ENCODE measurements around the gene TSSK2.
A peak's percentile ranks its signal among the peaks of the same experiment; 100 is the strongest.

TSSK2 gene

DNA sequence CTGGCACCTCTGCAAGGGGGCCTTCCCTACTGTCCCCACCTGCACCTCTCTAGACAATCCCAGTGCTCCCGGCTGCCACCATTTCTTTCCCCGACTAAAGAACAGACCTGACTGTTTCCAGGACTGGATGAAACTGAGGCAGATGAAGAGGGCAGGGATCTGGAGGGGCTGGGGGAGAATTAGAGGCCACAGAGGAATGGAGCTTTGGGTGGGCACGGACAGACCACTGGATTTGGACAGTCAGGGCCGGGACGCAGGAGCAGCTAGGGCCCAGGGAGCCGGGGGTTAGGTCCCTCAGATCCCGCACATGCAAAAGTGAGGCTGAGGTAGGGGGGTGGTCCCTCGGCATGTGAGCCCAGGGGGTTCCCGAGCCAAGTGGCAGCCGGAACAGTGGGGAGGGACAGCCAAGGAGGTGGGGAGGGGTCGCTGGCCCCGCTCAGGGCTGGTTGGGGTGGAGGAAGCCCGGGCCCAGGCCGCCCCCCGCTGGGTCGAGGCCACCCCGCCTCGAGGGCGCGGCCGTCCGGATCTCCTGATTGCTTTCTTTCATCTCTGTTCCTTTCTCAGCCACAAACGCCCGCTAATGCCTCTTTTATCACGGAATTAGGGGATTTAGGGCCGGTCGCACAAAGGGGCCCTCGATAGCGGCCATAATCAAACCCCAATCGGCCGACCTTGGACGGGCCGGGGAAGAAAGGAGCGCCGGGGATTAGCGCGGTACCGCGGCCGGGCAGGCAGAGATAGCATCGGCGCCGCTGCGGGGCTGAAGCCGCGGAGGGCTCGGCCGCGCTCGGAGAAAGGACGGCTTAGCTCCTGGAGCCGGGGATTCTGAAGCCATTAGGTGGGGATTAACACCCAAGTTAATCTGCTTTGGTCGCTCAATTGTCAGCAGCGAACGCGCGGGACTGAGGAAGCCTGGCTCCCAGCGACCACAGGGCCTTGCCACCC is 38.2 kb downstream of the TSSK2 start:
- no peak for DNase-seq (ENCODE audit: low read depth)

DNA sequence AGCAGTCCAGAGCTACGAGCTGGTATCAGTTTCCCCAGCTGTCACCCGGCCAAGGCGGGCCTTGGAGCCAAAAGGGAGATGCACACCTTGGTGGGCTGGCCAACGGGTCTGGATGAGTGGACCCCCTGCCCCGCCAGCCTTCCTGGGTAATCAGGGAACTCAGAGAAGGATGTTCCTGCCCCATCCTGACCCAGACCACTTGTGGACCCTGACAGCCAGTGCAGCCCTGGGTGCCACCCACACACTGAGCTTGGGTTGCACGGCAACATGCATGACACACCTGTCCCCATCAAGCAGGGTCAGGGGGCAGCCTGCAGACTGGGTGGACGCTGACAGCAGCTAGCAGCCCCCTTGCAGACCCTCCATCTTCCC is 38.8 kb downstream of the TSSK2 start:
- DNase-seq (ENCODE audit: low read depth): no peak

DNA sequence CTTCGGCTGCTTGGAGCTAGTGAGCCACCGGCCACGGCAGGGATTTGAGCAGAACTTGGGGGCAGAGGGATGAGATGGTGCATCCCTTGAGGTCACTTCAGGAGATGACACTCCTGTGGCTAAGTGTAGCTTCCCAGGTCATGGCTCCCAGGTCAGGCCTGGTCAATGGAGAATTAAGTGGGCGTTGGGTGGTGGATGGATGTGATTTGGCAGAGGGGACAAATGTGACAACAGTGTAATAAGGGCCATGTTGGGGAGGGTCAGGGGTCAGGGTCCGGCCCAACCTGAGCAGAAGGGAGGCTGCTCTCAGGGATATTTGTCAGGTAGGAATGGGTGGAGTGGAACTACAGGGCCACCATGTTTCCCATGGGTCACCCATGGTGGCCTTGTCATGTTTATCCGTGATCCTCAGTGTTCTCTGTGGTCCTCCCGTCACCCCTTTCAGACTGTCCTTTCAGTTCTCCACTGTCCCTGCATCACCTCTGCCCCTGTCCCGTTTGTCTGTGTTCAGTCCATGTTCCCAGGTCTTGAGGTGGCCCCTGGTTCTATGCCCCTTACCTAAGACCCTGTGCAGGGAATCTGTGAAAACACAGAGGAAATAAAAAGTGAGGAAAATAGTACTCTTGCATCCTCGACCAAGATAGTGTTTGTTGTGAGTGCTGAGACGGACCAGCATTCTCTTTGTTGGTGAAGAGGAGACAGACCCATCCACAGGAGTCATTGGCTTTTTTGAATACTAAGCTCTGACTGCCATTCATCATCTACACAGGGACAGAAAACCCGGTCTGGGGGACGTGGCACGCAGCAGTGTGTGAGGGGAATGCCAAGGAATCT is 41.3 kb downstream of the TSSK2 start:
- DNase-seq (ENCODE audit: low read depth): no peak

DNA sequence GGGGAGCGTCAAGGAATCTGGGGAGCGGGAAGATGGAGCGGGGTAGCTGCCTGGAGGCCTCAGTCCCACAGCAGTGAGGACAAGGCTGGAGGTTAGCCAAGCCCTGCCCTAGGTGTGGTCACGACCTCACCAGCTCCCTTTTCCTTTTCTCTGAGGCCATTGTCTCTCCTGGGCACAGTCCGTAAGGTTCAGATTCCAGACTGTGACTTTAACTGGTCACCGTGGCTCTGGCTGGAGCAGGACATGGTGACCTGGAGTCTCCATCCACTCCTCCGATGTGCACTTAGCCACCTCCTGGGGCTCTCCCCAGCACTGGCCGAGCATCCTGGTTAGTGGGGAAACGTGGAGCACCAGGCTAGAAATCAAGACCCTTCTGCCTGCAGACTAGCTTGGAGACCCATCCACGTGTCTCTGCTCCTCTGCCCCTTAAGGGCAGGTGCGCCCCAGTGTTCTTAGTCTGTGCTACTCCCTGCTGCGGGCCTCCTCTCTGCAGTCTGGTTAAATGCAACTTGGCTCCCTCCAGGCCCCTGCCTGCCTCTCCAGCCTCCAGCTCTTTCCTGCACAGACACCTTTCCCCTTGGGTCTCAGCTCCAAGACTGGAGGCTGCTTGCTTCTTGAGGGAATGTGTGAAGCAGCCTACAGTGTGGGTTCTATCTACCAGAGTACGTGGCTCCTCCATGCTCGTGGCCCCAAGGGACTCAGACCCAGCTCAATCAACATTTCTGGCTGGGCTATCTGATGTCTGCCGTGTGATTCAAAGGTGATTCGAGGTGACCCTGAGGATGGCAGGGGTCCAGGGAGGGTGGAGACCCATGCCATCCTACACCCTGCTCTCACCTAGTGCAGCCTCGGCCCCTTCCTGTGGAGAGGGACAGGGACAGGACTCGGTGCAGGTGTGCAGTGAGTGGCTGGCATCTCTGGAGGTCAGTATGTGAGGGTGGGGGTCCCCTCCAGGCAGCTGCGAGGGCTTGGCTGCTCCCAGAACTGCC is 42.2 kb downstream of the TSSK2 start:
- DNase-seq (ENCODE audit: low read depth): no peak

DNA sequence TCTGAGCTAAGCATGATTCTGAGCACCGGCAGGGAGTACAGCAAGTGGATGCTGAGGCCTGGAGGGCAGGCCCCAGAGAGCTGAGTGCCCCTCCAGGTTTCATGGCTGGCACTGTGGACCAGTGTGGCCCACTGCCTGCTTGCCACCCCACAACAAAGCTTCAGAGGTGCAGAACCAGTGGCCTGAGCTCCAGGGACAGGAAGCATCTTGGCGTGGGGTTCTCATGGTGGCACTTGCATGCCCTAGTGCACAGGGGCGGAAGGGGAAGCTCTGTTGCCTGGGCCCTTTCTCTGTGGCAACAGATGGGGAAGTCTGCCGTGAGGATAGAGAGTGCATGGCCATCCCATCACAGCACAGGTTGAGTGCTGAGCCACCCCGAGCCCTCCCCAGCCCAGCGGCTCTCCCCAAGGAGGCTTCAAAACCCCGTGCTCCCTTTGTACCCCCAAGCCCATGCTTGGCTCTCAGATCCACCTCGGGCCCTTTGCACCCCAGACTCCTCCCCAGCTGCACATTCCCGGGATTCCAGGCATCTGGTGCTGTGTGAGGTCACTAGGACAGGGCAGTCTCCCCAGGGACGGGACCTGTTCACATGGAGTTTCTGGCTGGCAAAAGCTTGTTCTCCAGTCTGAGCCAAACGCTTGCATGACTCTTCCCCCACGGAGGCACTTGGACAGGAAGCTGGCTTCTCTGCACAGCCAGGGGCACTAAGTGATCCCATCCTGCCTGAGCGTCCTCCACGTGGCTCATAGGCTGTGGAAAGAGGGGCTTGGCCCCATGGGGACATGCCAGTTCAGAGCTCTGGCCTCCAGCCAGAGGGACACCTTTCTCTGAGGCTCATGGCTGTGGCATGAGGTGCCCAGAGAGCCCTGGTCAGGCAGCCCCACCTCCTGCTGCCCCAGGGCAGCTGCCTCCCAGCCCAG is 43.3 kb downstream of the TSSK2 start:
- DNase-seq (ENCODE audit: low read depth): no peak

DNA sequence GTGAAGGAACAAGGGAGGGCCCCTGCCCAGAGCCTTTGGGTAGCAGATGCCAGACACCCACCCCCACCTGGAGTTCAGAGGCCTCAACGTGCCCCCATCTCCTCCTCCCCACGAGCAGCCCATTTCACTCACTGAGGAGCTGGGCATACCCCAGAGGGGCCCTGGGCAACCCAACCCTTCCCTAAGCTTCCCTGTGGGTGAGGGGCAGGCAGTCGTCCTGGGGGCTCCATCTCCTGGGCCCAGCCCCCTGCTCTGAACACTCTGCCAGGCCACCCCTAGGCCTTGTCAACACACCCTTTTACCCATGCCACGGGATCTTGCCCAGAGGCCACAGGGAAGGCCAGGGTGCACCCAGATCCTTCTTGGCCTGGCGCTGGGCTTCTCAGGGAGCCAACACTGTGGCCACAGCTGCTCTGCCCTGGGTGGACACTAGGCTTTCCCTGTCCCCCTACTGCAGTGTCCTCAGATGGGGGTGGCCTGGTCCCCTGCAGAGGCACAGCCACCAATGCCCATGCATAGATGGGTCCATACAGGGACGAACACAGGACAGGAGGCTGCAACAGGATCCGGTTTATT is 44.0 kb downstream of the TSSK2 start:
- DNase-seq (ENCODE audit: low read depth): no peak

DNA sequence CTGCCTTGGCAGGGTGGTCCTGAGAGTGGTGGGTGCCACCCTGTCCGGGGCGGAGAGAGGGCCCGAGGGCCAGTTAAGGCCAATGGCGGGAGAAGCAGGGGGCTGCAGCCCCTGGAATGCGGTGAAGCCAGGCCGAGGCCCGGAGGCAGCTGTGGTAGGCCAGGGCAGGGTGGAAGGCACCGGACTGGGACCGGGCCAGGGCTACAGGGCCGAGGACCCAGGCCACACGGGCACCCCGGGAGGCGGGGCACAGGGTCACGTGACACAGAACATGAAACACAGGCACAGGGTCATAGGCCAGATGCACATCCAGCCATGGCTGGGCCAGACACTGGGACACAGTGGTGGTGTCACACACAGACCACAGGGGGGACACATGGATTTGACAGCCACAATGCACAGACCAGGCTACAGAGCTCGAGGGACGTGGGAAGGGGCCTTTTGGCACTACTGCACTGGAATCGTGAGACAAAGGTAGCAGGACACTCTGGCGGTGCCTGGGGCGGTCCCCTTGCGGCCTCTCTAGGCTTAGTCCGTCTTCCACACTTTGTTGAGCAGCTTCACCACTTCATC is 44.6 kb downstream of the TSSK2 start:
- DNase-seq (ENCODE audit: low read depth): no peak

DNA sequence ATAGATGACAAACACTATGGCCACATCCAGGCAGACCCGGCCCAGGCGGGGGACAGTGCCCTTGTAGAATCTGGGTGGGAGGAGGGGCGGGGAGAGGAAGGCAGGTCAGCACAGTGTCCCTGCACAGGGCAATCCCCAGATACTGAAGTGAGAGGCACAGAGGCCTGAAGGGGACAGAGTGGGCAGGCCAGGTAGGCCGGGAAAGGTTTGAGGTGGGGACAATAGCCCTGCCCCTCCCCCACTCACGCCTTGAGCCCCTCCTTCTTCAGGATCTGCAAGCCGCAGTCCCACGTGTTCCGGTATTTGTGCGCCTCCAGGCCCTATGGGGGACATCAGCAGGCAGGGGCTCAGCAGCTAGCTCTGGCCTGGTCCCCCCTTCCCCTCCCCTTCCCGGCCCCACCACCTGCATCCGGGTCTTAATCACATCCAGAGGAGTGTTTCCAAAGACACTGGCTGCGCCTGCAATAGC is 45.1 kb downstream of the TSSK2 start:
- DNase-seq (ENCODE audit: low read depth): no peak

DNA sequence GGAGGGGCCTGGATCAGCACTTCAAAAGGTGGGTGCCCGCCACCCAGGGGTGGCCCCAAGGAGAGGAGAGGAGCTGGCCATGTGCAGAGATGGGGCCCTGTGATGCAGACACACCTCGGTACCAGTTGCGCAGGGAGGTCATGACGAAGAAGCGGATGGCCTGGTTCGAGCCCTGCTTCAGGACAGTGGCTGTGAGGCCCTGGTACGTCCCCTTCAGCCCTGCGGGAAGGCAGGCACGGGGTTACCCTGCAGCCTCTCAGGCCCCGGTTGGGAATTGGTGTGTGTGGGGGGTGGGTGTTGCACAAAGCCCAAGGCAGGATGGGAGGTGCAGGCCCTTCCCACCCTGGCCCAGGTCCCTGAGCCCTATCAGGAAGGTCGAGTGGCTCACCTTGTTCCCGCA is 45.6 kb downstream of the TSSK2 start:
- DNase-seq (ENCODE audit: low read depth): no peak

DNA sequence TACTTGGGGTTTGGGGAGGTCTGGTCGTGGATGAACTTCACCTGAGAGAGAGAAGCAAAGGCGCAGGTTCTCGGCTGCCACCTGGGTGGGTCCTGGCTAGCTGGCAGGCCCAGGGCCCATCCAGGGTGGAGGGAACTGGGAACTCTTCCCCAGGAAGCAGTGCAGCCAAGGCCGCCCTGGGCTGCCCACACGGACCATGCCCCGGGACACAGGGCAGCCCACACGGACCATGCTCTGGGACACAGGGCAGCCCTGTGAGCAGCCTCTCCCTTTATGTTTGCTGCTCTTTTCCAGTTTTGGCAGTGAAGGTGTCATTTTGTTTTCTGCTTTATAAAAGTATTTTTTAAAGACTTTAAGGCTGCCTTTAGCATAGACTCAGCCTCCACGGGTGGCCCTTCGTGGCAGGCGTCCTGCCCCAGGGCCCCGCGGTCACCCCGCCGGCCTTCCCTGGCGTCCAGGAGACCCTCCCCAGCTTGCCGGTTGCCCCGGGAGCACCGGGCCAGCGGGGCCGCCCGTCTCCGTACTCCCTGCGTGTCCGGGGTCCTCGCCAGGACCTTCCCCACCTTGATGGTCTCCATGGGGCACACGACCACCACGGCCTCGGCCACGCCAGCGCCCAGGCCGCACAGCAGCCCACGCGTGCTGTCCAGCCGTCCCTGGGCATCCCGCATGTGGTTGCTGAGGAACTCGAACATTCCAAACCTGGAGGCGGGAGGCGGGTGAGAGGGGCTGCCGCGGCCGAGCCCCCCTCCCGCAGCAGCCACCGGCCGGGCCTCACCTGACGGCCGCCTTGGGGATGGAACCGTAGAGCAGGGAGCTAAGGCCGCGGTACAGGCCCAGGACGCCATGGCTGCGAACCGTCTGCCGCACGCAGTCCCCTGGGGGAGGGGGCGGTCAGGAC is 46.3 kb downstream of the TSSK2 start:
- no peak for DNase-seq (ENCODE audit: low read depth)

DNA sequence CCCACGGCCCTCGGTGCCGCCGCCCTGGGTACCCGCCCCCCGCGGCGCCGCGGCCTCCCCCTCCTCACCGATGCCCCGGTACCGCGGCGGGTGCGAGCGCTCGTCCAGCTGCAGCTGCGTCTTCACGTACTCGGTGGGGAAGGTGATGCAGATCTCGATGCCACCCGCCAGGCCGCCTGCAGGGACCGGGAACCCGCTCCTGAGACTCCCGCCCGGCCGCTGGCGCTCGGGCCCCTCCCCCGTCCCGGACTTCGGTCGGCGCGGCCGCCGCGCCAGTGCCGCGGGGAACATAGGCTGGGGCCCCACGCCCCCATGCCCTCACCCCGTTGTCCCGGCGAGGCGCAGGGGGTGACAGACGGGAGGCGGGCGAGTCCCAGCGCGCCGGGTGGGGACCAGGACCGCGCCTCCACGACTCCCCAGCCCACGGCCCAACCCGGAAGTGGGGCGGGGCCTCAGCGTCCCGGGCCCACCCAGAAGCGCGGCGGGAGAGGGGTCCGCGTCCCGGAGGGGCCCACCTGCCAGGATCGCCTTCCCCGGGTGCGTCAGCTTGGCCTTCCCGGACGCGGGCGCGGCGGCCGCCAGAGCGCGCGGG is 47.1 kb downstream of the TSSK2 start:
- DNase-seq (ENCODE audit: low read depth): peak; percentile 45

DNA sequence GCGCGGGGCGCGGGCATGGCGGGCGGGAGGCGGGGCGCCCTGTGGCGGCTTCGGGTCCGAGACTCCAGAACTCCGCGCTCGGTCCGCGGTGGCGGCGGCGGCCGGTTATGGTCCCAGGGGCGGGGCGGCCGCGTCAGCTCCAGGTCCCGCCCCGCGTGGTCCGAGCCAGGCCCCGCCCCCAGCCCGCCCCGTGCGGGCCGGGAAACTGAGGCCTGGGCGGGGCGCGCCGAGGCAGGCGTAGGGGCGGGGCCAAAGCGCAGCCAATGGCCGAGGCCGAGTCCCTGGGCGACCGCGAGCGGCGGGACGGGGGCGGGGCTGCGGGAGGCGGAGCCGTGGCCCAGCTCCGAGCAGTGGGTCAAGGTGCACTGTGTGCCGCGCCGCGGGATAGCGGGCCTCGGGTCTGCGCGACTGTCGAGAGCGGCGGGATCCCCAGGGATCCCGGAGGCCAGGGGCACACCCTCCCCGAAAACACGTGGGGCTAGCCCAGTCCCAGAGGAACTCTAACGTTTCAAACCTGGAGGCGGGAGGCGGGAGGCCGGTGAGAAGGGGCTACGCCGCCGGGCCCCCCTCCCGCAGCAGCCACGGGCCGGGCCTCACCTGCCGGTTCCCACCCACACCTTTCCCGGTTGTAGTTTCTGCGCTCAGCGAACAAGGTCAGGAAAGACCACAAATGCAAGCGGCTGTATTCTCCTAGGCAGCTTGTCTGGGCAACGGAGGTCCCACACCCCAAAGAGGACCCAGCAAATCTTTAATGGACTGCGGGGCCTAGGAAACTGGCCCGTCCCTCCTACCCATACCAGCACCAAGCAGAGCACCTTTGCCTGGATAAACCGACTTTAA is 47.8 kb downstream of the TSSK2 start, which contains the start of gene SLC25A1:
TSS of gene SLC25A1 (minus strand) at position 80 of the 840 bp plus-strand sequence. CDS start at position 17, 63 bp downstream.
- DNase-seq (ENCODE audit: low read depth): peak; percentile 78

DNA sequence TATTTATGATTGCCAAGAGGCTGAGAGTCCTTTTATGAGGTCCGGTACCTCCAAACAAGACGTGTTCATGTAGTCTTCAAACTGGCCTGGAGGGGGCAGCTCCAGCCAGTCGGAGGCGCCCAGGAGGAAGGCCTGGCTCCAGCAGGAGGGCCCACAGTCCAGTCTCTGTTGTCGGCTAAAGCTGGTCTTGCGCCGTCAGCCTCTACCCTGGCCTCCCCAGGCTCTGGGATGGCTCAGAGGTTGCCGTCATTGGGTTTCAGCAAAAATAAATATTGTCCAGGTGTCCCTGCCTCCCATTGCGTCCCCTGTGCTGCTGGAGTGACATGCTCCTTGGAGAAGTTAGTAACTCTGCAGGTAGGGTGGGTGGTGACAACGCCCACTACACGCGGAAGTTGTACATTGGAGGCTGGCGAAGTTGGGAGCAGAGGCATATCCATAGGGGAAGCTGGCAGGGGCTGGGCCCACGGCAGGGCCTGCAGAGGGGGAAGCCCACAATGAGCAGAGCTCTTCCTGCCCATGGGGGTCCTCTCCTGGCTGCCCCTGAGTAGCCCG is 48.5 kb downstream of the TSSK2 start:
- no peak for DNase-seq (ENCODE audit: low read depth)

DNA sequence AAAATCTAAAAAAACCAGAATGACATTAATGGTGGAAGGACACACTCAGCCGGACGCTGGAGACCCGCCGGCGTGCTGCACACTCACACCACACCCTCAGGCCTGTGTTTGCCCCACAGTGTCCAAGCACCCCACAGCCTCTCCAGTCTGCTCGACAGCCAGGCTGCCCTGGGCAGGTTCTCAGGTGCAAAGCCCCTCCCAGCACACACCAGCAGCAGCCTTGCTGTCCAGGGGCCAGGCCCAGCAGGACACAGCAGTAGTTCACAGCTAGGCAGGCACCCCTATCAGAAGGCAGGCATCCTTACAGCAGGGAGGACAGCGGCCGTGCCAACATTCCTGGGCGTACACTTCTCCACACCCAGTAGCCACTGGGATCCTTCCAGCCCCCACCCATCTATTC is 49.1 kb downstream of the TSSK2 start:
- DNase-seq (ENCODE audit: low read depth): no peak

DNA sequence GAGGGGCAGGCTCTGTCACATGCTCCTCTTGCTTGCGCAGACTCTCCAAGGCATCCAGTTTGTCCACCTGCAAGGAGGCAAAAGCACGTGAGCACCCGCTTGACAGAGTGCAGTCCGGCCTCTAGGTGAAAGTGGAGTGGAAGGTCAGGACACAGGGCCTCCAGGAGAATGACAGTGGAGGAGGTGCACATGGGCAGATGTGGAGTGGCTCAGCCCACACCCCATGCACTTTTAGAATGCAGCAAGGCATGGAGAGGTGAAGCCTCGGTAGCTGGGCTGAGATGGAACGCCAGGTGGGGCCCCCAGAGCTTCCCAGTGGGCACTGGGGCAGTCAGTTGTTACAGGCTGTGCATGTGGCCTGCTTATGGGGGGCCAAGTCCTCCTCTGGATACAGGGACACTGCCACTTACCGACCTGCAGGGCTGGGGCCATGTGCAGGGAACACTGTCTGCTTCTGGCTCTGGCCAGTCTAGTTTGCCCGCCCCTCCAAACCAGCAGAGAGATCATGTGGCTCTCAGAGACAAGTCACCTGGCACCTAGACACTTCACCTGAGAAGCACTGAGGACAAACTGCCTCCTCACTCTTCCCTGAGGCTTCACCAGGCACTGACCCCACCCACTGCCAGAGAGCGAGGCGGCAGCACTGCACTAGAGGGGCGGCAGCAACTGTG is 49.8 kb downstream of the TSSK2 start:
- DNase-seq (ENCODE audit: low read depth): no peak

DNA sequence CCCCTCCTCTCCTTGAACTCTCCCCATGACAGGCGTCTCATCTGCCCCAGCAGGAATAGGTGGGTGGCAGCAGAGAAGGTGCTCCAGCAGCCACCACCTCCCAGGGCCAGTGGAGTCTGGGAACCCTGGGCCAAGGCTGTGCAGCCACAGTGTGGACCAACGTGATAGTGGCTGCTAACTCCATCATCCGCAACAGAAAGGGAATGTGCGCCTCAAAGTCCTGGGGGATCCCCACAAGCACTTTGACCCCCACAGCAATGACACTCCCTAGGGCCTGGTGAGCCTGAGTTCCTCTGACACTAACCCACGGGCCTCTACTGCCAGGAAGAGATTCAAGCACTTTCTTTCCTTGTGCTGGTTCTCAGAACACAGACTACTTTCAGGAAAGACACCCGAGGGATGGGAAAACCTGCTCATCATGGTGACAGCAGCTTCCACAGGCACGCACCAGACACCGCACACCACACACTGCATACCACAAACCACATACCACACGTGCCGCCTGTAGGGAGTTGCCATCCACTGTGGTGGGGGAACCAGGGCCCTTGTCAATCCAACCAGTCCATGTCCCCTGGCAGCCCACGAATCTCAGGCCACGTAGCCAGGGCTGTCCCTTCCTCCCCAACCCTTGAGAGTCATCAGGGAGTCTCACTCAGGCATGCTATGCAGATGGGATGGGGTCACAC is 50.8 kb downstream of the TSSK2 start:
- DNase-seq (ENCODE audit: low read depth): no peak

Measured in stimulated activated CD8-positive, alpha-beta memory T cell treated with anti-CD3 and anti-CD28 coated beads, Interleukin-12 subunit alpha, Interleukin-12 subunit beta, amount 100 ng/mL, for 4 hours (primary cell).